Sigmoid colon (tissue), 3 donors: ENCODE measurements around the gene GLRA3.

Experiments
- CTCF ChIP-seq, 4 experiments: fragments of 450-650 bp in 3 of 4; fragments of 200-600 bp in 1 of 4; IDR thresholded peaks; one replicate each; pipeline ENCODE4 v1.5.1; 2016 to 2019; ENCODE audit warnings: antibody characterized with exemption in 4 of 4, mild to moderate bottlenecking in 3 of 4, moderate library complexity in 2 of 4
- POLR2A ChIP-seq, 2 donors: fragments of 450-650 bp; IDR thresholded peaks; one replicate each; pipeline ENCODE4 v1.6.1; 2016; ENCODE audit warnings: antibody characterized with exemption in 2 of 2, mild to moderate bottlenecking in 2 of 2, moderate library complexity in 2 of 2

GRCh38 chr4:174650711-174651355, 178.2 kb downstream of the GLRA3 start:
- TF ChIP-seq POLR2A (IDR thresholded peaks at IDR 0.05) (no peak), CTCF (IDR thresholded peaks at IDR 0.05) (no peak)
